CD4-positive, alpha-beta T cell treated with Interleukin-15 for 1 hour (primary cell): ENCODE measurements around the gene TEDC1.

Experiments
- DNase-seq: peaks from one replicate; pipeline ENCODE4 v3.0.0-alpha.2; 2020

The TEDC1 gene

GRCh38 chr14:105497671-105498429, 6.8 kb downstream of the TEDC1 start:
- peak; percentile 20 for DNase-seq

DNA sequence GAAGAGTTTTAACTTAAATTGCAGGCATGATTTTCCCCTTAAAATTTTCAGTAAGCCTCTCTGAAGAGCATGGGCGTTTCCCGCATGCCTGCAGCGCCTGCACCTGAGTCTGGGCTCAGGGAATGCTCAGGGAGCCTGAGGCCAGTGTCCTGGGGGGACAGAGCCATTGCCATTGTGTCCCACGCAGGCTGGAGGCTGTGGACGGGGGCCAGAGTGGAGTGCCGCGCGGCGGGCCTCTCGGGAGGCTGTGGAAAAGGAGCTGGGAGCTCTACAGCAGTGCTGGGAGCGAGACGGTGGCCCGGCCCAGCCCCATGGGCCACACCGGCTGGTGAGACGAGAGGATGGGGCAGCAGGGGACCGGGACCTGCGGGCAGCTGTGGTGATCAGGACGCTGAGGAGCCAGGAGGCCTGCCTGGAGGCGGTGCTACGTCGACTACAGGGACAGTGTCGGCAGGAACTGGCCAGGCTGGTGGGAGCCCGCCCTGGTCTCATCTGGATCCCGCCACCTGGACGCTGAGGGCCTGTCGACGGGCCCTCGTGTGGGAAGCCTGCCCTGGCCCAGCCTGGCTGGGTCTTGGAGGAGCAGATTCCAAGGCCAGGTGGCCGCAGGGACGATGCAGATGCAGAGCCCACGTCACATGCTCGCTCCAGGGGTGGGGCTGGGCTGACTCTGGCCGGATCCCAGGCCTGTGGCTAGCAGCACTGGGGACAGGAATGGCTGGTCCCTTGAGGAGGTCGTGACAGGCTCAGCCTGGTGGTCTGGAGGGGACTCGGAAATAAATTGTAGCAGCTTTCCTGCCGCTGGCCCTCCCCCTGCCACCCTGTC, 7.6 kb downstream of the TEDC1 start:
- no peak for DNase-seq

DNA sequence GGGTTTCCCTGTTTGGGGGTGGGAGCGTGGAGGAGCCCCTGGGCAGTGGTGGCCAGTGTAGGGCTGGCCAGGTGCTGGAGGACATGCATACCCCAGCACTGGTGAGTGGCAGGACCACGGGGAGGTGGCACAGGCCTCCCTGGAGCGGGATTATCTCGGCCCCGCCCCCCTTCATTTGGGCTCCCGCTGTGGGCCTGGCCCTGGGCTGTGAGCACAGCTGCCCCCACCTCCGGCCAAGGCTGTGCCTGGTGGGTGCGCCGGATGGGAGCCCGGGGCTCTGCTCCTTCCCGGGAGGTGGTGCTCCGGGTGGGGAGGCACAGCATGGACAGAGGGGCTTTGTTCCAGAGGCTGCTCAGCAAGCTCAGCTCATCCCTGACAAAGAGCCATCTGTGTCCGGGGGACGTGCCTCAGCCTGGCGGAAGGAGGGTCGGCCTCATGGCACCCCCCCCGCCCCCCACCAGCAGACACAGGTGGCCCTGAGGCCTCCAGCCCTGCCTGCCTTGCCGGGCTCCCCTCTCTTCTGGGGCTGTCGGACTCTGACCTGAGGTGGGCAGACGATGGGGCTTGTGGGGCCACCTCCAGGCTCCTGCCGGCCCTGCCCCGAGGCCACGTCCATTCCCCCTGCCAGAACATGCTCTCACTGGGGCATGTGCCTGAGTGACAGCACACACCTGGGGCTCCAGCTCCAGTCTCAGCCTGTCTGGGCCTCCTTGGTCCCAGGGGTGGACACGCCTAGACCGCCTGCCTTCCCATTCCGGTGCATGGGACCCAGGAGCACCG, 8.4 kb downstream of the TEDC1 start:
- peak; percentile 17 for DNase-seq

- DNase-seq: no peak
Observed at GRCh38 chr14:105500036-105500725, 9.1 kb downstream of the TEDC1 start.

DNA sequence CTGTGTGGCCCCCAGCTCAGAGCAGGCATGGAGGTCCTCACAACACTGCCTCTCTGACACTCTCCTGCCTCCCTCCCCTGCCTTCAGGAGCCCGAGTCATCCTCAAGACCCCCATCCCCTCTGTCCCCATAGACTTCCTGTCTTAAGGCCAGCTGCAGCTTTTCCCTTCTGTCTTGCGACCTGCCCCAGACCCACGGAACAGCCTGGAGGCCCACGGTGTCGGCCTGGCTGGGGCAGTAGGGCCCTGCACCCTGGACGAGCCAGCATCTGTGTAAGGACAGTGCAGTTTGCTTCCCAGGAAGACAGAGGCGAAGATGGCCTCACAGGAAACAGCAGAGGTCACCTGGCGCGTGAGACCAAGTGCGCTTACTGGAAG, 9.7 kb downstream of the TEDC1 start:
- no peak for DNase-seq

- DNase-seq: no peak
Observed at GRCh38 chr14:105501504-105502291, 10.7 kb downstream of the TEDC1 start.

DNA sequence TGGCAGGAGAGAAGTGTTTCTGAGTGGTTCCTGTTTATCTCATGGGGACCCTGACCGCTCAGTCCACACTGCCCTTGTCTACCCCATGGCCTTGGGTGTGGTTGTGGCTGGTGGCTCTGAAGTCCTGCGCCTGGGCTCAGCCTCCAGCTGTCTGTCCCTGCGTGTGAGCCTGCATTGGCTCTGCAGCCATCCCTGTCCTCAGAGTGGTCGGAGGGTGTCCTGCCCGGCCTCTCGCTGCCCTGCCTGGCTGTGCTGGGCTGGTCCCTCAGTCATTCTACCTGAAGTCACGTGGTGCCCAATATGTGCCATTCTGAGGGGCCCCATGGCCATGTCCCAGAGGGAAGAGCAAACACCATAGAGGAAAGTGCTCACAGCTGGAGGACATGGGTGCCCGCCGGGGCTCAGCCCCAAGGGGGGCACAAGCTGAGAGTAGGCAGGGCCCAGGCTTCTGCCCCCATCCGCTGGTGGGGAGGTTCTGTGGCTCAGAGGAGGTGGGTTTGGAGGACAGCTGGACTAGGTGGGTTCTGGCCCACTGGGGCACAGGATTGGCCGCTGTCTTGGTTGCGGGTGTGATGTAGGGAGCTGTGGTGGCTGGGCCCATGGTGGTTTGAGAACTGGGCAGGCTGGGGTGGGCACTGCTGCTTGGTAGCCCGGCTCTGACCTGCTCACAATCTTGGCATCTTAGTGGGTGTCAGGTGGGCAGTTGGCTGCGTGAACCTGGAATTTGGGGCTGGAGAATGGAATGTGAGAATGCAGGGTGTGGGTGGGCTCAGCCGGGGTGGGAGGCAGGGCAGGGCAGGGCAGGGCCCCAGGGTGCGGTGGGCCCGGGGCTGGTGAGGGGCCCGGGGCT, 11.6 kb downstream of the TEDC1 start:
- peak; percentile 17 for DNase-seq

GRCh38 chr14:105503296-105503640, 12.2 kb downstream of the TEDC1 start:
- DNase-seq: peak; percentile 21

DNA sequence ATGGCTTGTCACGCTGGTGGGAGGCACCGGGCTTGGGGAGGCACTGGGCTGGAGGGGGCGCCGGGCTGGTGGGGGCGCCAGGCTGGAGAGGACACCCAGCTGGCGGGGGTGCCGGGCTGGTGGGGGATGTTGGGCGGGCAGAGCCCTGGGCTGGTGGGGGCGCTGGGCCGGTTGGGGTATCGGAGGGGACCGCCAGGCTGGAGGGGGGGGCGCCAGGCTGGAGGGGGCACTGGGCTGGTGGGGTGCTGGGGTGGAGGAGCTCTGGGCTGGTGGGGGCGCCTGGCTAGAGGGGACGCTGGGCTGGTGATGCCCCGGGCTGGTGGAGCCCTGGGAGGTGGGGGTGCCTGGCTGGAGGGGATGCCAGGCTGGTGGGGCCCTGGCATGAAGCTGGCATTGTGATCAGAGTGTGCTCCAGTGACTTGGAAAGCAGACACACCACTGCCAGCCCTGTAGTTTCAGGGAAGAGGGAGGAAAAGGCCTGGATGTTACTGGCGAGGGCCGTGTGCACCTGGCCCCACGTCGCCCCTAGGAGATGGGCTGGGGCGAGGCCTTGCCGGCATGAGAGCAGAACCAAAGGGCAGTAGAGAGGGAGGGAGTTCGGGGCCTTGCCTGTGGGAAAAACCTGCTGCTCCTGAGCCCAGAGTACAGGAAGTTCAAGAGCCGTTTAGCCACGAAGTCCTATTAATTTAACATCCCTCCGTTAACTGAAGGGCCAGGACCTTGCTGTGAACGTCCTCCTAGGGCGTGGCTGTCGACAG, 13.1 kb downstream of the TEDC1 start:
- DNase-seq: no peak

GRCh38 chr14:105505101-105505500, 14.1 kb downstream of the TEDC1 start:
- no peak for DNase-seq

GRCh38 chr14:105507247-105507646, 16.2 kb downstream of the TEDC1 start:
- DNase-seq: no peak

DNA sequence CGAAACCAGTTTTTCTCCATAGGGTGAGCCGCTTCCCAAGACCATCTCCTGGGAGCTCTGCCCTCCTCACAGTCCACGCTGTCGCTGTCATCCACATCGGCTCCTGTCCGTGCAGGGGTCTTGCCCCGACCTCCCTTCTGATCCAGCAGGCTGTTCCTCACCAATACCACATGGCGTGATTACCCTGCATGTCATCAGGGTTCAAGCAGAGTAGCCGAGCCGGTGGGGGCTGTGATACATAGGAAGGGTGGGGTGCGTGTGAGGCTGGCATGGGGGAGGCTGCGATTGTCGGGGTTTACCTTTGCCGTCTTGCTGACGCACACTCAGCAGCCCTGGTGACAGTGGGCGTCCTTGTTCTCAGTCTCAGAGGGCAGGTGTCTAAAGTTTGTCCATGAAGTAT, 17.0 kb downstream of the TEDC1 start:
- no peak for DNase-seq

- DNase-seq: no peak
Observed at GRCh38 chr14:105508601-105509000, 17.6 kb downstream of the TEDC1 start.

GRCh38 chr14:105517096-105517495, 26.1 kb downstream of the TEDC1 start:
- DNase-seq: no peak

GRCh38 chr14:105519946-105520698, 29.1 kb downstream of the TEDC1 start:
- no peak for DNase-seq

GRCh38 chr14:105525326-105525725, 34.3 kb downstream of the TEDC1 start:
- no peak for DNase-seq

DNA sequence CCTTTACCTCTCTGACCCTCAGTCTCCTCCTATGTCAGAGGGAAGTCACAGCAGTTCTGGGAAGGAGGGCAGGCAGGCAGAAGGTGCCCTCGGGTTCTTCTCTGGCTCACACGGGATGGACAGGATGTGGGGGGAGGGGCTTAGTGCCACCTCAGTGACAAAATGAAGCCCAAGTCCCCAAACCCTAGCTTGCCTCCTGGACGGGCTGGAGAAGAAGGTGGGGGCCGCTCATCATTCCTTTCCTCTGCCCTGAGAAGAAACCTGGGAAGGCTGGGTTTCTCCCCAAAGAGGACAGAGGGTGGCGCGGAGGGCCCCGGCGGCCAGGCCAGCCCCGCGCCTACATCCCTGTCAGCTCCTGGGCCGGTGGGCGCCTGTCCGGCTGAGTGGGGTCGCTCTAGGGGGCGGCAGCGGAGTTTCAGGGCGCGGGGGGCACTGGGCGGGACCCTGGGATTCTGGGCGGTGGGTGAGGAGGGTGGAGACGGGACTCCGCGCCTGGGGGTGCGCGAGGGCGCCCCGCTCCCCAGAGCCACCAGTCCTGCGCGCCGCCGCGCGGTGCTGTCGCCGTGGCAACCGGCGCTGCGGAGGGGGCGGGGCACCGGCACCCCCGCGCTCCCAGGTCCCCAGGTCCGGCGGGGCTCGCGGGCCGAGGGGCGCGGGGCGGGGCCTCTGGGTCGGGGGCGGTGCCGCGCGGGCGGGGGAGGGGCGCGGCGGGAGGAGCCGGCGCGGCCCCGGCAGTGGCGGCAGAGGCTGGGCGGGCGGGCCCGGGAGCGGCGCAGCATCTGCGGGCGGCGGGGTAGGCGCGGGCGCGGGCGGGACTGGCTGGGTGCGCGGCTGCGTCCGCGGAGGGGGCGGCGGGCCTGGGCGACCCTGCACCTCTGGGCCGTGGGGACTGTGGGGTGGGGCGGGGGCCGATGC, 35.1 kb downstream of the TEDC1 start, which contains the start of gene TMEM121:
TMEM121 (plus strand) TSS at position 723 of the 915 bp plus-strand sequence. CDS start 2,252 bp downstream, outside the sequence.
- no peak for DNase-seq

DNA sequence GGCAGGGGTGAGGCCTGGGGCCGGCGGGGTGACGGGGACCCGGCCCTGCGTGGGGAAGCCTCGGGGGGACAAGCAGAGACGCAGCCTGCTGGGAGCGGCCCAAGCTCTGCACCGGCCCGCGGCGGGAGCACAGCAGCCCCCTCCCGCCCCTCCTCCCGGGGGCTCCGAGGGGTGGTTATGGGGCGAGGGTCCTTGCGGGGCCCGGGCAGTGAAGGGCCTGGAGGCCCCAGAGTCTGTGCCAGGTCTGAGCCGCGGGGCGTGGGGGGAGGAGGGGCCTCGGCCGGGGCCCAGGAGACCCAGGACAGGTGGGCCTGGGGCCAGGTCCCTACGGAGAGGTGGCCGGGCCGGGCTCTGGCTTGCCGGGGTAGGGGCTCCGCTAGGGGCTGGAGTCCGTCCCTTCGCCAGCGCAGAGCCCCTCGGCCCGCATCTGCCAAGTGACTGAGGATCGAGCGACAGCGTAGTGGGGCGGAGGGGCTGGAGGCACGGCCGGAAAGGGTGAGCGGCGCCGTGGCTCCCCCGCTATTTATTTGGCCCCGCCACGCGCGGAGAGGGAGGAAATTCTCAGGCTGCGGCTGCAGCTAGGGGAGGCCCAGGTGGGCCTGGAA, 35.8 kb downstream of the TEDC1 start:
- DNase-seq: no peak
